ENCODE measurements around the gene ZBTB47. TPM values are rescaled to one million over a fixed set of nuclear protein-coding genes. Genes with fewer than 3 reads are reported as not detected.

ZBTB47 gene
- polyA plus RNA-seq, 1 experiment, result 7.8 TPM

DNA sequence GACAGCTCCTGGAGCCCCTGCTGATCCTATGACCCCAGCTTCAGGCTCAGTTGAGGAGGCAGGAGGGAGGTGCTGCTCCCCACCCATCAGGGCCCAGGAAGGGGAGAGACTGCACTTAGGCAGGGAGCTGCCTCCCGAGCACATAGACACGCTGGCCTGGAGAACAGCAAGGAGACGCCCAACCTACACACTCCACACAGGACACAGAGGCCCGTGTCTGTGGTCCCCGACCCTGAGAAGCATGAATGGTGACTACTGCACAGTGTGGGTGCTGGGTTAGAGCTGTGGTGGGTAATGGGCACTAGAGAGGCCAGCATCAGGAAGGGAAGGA is 50.2 kb downstream of the ZBTB47 start:
- peaks cover 20% of the 10 kb centered on the region for H3K27me3 ChIP-seq (ENCODE audit: control insufficient read depth, insufficient read depth, low read length)
- POLR2A ChIA-PET, result no interaction called here
- CTCF ChIA-PET, result interaction anchor here (1.2 kb wide), 1 partner anchor 42 kb away, joined by 3 read pairs; no protein-coding TSS in a partner anchor
- H3K27ac ChIP-seq (ENCODE audit: low read depth, low read length), result no peak overlapping the region
- DNase-seq (ENCODE audit: low read depth, low spot score), result no peak
- no peak overlapping the region for H3K4me3 ChIP-seq (ENCODE audit: low read depth, low read length)
- H3K9me3 ChIP-seq (ENCODE audit: control insufficient read depth, insufficient read depth, low read length), result no peaks in the 10 kb centered on the region
- TF ChIP-seq, protein P1, sequence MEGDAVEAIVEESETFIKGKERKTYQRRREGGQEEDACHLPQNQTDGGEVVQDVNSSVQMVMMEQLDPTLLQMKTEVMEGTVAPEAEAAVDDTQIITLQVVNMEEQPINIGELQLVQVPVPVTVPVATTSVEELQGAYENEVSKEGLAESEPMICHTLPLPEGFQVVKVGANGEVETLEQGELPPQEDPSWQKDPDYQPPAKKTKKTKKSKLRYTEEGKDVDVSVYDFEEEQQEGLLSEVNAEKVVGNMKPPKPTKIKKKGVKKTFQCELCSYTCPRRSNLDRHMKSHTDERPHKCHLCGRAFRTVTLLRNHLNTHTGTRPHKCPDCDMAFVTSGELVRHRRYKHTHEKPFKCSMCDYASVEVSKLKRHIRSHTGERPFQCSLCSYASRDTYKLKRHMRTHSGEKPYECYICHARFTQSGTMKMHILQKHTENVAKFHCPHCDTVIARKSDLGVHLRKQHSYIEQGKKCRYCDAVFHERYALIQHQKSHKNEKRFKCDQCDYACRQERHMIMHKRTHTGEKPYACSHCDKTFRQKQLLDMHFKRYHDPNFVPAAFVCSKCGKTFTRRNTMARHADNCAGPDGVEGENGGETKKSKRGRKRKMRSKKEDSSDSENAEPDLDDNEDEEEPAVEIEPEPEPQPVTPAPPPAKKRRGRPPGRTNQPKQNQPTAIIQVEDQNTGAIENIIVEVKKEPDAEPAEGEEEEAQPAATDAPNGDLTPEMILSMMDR (IDR thresholded peaks at IDR 0.05; ENCODE audit: low read depth, low read length), result no peak

DNA sequence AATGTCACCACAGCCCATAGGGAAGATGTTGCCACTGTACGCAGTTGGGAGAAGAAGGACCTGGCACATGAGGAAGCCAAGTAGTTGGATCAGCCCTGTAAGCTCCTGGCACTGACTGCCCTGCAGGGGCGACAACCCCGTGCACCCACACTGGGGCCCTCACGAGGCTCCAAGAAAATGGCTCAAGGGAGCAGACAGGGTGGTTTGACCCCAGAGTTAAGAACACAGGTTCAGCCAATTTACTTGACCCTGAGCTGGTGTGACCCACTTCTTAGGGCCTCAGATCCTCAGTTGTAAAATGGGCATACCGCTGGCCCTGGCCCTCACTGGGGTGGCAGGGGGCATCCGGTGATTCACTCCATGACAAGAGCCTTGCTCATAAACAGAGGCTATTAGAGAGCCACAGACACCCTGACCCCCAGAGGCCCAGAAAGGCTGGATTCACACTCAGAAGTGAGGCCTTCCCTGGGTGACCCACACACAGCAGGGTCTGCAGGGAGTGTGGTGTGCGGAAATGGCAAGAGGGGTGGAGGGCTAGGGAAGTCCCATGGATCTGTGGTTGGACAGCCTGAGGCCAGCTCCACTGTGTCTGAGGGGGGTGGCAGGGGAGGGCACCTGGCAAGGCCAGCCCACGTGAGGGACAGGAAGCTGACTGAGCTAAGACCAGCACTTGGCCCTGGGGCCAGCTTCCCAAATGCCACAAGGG is 50.8 kb downstream of the ZBTB47 start:
- H3K27me3 ChIP-seq (ENCODE audit: control insufficient read depth, insufficient read depth, low read length), result peaks cover 18% of the 10 kb centered on the region
- no peak for DNase-seq (ENCODE audit: low read depth, low spot score)
- TF ChIP-seq, protein P1 (IDR thresholded peaks at IDR 0.05; ENCODE audit: low read depth, low read length), result no peak
- ChIA-PET CTCF (no interaction called here), POLR2A (no interaction called here)
- H3K27ac ChIP-seq (ENCODE audit: low read depth, low read length), result no peak overlapping the region
- no peak overlapping the region for H3K4me3 ChIP-seq (ENCODE audit: low read depth, low read length)
- H3K9me3 ChIP-seq (ENCODE audit: control insufficient read depth, insufficient read depth, low read length), result no peaks in the 10 kb centered on the region

DNA sequence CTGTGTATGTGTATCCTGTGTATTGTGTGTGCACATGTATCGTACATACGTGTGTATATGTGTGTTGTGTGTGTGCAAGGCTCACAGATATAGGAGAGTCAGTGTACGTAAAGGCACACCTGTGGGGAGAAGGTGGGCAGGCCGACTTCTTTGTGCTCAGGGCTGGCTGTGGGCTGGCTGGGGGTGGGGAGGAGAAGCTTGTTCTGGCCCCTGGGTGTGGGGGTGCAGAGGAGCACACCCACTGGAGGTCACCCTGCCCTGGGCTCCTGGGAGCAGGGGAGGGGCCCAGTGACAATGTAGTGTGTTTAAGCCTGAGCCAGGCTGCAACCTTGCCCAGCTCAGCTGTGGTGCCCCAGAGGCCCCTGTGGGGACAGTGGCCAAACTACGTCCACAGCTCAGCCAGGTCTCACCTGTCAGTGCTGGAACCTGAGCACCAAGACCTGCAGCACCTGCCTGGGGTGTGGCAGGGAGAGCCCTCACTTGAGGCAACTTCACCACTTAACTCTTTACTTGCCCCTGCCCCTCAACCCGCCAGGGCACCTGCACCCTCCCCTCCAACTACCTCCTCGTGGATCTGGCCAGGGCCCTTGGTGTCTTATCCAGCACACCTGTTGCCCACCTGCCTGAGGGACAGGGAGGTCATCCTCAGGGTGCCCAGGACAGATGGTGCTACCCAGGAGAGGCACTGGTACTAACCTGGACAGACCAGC is 51.7 kb downstream of the ZBTB47 start:
- H3K9me3 ChIP-seq (ENCODE audit: control insufficient read depth, insufficient read depth, low read length), result no peaks in the 10 kb centered on the region
- peaks cover 19% of the 10 kb centered on the region for H3K27me3 ChIP-seq (ENCODE audit: control insufficient read depth, insufficient read depth, low read length)
- no peak for DNase-seq (ENCODE audit: low read depth, low spot score)
- no peak overlapping the region for H3K27ac ChIP-seq (ENCODE audit: low read depth, low read length)
- CTCF ChIA-PET, result no interaction called here
- no peak overlapping the region for H3K4me3 ChIP-seq (ENCODE audit: low read depth, low read length)
- POLR2A ChIA-PET, result no interaction called here
- TF ChIP-seq, protein P1 (IDR thresholded peaks at IDR 0.05; ENCODE audit: low read depth, low read length), result no peak

DNA sequence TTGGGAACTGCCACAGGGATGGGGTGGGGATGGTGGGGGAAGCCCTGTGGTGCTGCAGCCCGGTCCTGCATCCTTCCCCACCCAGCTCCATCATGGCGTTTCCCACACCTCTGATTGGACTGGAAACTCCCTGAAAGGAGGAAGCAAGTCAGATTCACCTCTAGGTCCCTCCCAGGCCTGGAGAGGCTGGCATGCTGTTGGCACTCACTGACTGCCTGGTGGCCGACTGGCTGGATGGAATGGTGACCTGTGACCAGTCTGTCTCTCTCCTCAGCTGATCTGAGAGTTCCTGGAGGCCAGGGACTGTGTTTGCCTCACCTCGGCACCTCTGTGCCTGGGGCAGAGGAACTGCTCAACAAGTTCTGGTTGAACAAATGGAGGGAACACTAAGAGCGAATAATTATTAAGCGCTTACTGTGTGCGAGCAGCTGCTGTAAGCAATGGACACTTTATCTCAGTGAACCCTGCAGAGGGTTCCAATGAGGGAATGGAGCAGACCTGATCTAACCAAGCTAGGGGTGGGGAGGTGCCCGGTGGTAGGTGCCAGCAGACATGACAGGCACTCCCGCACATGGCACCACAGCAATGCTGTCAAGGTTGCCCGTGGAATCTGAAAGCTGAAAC is 52.6 kb downstream of the ZBTB47 start:
- ChIA-PET POLR2A (no interaction called here), CTCF (no interaction called here)
- no peak for DNase-seq (ENCODE audit: low read depth, low spot score)
- Histone ChIP-seq H3K9me3 (ENCODE audit: control insufficient read depth, insufficient read depth, low read length) (no peaks in the 10 kb centered on the region), H3K27me3 (ENCODE audit: control insufficient read depth, insufficient read depth, low read length) (peaks cover 19% of the 10 kb centered on the region), H3K4me3 (ENCODE audit: low read depth, low read length) (no peak overlapping the region), H3K27ac (ENCODE audit: low read depth, low read length) (no peak overlapping the region)
- TF ChIP-seq, protein P1 (IDR thresholded peaks at IDR 0.05; ENCODE audit: low read depth, low read length), result no peak
